GM18499 (cell line): ENCODE measurements around the gene EEF1AKMT2.
"Not testable (repeated sequence)": the region's sequence is repeated elsewhere in the genome, so short reads cannot be mapped to it uniquely, and the experiment has no call there.

Experiments
- ATAC-seq: cut with Tn5 transposase; IDR thresholded peaks from one replicate; pipeline ENCODE4 v1.9.1; 2021; ENCODE audit warnings: moderate number of reproducible peaks; ENCODE audit not compliant: insufficient read depth, unreplicated experiment

The EEF1AKMT2 gene

GRCh38 chr10:124791547-124792348, at the start of gene EEF1AKMT2:
Gene EEF1AKMT2 (minus strand): TSS chr10:124791887. CDS start chr10:124791833, 54 bp downstream.
- ATAC-seq, result no peak

DNA sequence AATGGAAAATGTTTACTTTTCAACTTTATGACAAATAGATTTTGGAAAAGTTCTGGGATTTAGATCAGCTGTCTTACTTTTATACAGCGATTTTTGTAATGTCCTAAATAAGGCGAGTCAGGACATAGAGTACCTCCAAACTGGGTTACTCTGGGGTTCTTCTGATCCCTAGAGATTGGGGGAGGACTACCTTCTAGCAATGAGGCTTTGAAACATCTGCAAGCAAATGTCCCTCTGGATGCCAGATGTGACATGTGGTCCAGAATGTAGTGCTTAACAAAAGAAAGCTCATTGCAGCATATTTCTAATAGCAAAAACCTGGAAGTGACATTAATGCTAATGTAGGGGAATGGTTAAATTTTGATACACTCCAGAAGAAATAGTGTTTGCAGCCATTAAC, 46.0 kb upstream of the EEF1AKMT2 start:
- ATAC-seq, result no peak

DNA sequence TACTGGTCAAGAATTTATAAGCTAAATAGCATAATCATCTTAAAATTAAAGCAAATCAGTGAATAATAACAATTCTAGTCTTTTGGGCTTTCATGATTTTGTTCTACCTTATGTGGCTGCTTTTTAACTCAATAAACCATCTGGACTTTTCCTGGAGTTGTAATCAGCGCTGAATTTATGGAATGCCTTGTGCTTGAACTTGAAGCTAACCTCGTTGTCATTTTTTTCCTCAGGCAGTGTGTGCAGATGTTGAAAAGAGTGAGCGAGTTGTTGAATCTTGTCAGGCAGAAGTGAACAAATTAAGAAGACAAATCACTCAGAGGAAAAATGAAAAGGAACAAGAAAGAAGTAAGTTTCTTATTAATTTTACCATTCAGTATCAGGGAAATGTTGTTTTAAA, 39.4 kb upstream of the EEF1AKMT2 start:
- no peak for ATAC-seq

- no peak for ATAC-seq
Measured at GRCh38 chr10:124830445-124830844, 38.8 kb upstream of the EEF1AKMT2 start.

DNA sequence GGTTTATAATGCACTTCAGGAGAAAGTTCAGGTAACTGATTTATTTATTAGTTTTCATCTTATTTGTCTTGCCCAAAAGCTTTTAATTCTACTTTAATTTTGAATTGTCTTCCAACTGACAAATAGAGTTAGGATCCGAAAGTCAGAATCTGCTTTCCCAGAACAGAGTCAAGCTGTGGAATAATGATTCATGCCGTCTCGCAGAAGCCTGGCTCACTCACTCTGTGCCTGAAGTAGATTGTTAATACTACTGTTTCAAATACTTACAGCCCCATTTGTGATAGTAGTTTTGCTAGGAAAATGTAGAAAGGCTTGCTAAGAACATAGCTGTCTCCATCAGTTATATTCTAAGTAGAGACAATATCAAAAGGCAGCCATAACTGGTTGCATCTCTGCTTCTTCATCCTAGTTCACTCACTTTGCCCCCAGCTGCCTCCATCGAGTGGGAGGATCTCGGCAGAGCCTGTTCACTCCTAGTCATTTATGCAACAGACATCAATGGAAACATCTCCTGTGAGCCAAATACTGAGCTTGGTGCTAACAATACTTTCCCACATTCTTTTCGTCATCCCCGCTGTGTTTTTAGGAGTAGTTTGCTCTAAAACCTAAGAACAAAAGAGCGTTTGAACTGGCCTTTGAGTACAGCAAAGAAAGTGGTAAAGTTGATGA, 37.9 kb upstream of the EEF1AKMT2 start:
- no peak for ATAC-seq

GRCh38 chr10:124827474-124827873, 35.8 kb upstream of the EEF1AKMT2 start:
- ATAC-seq, result no peak

DNA sequence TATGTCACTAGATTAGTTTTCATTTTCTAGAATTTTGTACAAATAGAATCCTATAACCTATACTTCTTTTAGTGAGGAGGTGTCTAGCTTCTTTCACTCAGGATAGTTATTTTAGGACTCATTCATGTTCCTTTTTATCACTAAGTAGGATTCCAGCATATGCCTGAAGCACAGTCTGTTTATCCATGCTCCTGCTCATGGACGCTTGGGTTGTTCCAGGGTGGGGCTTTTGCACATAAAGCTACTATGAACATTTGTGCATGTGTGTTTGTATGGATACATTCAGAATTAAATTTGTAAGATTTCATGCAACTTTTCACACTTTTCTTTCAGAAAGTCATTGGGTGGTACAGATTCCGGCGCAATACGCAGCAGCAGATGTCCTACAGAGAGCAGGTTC, 34.6 kb upstream of the EEF1AKMT2 start:
- ATAC-seq, result no peak

- ATAC-seq, result no peak
Measured at GRCh38 chr10:124825702-124826101, 34.0 kb upstream of the EEF1AKMT2 start.

DNA sequence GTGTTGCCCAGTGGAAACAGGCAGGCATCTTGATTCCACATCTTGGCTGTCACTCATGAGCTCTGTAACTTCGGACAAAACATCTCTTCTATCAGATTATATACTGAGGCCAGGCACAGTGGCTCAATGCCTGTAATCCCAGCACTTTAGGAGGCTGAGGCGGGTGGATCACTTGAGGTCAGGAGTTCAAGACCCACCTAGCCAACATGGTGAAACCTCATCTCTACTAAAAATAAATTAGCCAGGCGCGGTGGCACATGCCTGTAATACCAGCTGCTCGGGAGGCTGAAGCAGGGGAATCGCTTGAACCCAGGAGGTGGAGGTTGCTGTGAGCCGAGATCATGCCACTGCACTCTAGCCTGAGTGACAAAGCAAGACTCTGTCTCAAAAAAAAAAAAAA, 33.2 kb upstream of the EEF1AKMT2 start:
- ATAC-seq, result not testable (repeated sequence)

GRCh38 chr10:124824507-124824906, 32.8 kb upstream of the EEF1AKMT2 start:
- ATAC-seq, result no peak

DNA sequence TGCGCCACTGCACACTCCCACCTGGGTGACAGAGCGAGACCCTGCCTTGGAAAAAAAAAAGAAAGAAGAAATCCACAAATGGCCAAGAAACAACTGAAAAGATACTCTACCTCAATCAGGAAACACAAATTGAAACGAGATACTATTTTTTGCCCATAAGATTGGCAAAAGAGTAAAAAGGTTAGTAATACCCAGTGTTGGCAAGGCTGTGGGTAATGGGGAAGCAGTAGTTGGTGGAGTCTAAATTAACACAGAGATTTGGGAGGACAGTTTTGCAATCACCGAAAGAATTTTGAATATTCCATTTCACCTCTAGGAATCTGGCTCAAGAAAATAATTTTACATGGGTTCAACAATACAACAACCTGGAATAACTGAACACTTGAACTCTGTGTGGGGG, 29.8 kb upstream of the EEF1AKMT2 start:
- ATAC-seq, result no peak

- no peak for ATAC-seq
Measured at GRCh38 chr10:124820121-124820520, 28.4 kb upstream of the EEF1AKMT2 start.

GRCh38 chr10:124802313-124802675, 10.6 kb upstream of the EEF1AKMT2 start:
- ATAC-seq, result peak; percentile 40

GRCh38 chr10:124799211-124799610, 7.5 kb upstream of the EEF1AKMT2 start:
- ATAC-seq, result no peak

GRCh38 chr10:124798781-124799180, 7.1 kb upstream of the EEF1AKMT2 start:
- no peak for ATAC-seq

GRCh38 chr10:124798364-124798763, 6.7 kb upstream of the EEF1AKMT2 start:
- no peak for ATAC-seq

DNA sequence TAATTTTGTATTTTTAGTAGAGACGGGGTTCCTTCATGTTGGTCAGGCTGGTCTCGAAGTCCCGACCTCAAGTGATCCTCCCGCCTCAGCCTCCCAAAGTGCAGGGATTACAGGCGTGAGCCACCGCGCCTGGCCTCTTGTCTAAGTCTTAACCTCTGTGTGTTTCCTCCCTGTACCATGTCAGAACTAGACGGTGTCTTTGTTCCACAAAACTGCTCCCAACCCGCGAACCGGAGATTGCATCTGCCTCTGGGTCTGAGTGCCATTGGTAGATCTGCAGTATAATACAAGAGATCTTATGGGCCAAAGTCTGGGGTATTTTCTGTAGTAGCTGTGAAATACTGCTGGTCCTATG, 1.3 kb upstream of the EEF1AKMT2 start:
- ATAC-seq, result no peak

DNA sequence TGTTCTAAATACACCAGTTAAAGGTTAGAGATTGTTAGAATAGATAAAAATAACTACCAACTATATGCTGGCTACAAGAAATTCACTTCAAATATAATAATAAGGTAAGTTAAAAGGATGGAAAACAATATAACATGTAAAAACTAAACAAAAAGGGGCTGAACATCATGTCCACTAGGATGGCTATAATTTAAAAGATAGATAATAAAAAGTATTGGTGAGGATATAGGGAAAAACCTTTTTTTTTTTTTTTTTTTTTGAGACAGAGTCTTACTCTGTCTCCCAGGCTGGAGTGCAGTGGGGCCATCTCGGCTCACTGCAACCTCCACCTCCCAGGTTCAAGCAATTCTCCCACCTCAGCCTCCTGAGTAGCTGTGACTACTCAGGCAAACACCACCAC, 8.8 kb downstream of the EEF1AKMT2 start:
- not testable (repeated sequence) for ATAC-seq

DNA sequence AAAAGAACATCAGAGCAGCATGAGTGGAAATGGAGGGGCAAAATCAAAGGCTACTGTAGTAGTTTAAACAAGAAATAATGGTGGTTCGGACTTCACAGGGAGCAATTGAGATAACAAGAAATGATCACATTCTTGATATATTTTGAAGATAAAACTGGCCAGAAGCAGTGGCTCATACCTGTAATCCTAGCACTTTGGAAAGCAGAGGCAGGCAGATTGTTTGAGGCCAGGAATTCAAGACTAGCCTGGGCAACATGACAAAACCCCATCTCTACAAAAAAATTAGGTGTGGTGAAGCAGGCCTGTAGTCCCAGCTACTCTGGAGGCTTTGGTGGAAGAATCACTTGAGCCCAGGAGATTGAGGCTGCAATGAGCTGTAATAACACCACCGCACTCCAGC, 22.9 kb downstream of the EEF1AKMT2 start:
- no peak for ATAC-seq

DNA sequence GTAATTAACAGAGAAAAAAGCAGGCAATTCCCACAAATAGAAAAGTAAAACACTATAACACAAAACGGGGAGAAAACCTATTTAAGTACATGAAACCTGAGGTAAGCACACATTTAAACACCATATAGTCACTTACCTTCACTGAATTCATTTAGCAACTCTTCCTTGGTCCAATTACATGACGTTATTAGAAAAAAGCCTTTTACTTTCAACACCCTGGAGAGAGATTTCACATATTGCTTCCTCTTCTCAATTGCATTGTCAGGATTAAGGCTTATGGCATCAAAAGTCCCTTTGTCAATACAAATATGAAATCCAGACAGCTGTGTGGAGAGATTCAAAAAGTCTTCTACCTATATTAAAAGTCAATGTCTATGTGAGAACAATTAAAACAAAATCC, 26.4 kb downstream of the EEF1AKMT2 start:
- no peak for ATAC-seq

GRCh38 chr10:124763267-124763666, 28.4 kb downstream of the EEF1AKMT2 start:
- ATAC-seq, result no peak

DNA sequence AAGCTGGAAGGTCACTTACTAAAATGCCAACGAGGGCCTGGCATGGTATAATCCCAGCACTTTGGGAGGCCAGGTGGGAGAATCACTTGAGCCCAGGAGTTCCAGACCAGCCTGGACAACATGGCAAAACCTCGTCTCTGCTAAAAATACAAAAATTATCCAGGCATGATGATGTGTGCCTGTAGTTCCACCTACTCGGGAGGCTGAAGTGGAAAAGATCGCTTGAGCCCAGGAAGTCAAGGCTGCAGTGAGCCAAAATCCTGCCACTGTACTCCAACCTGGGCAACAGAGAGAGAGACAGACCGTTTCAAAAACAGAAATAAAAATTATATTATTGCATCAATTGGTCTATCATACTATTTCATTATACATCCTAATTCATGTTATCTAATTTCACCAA, 29.4 kb downstream of the EEF1AKMT2 start:
- no peak for ATAC-seq
